ENCODE data around the gene MYCBP.

The MYCBP gene

DNA sequence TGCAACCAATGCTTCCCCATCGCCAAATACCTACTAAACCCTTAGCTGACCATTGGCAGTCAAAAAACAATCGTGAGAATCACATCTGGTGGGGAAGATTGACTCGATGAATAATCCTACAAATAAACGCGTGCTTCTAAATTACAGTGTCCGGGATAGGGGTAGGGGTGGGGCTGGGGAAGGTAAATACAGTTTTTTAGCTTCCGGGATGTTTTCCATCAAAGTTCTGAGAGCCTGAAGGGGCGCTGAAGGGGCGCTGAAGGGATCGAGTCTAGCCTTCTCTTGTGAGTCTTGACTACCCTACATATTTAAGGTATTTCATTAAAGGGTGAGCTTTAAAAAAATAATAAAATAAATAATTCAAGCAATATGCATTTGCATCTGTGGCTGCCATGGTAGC, 54.1 kb downstream of the MYCBP start:
- no peak for DNase-seq

DNA sequence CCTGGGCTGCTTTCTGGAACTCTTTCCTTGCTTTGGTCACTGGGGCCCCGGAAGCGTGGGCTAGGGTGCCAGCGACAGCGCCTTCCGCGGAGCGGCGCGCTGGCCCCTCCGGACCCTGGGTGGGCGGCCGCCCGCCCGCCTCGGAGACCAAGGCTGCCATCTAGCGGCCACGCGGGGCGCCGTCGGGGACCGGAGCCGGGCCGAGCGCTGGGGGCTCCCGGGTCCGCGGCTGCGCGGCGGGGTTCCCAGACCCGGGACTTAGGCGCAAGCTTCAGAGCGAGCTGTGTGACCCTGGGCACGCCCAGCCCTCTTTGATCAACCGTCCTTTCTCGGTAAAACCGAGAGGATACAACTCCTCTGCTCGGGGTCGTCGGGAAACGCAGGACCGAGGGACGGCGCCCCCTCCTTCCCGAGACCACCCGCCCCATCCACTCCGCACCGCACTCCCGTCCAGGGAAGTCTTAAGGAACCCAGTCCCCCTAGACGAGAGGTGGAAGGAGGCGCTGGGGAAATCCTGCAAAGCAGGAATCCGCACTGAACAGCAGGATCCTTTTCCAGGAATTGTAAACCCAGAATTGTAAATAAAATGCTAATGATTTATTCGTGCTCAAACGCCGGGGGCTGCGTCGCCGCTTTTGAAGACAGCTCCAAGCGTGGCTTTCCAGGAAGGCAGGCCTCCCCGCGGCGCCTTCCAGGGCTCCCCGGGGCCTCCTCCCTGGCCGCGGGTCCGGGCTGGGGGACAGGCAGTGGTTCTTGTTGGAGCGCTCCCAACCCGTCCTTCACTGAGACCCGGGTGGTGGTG, 54.8 kb downstream of the MYCBP start:
- DNase-seq, result peak; percentile 53 to 65

- no peak for DNase-seq
These were observed 55.6 kb downstream of the MYCBP start for GRCh38 chr1:38817267-38818174.

DNA sequence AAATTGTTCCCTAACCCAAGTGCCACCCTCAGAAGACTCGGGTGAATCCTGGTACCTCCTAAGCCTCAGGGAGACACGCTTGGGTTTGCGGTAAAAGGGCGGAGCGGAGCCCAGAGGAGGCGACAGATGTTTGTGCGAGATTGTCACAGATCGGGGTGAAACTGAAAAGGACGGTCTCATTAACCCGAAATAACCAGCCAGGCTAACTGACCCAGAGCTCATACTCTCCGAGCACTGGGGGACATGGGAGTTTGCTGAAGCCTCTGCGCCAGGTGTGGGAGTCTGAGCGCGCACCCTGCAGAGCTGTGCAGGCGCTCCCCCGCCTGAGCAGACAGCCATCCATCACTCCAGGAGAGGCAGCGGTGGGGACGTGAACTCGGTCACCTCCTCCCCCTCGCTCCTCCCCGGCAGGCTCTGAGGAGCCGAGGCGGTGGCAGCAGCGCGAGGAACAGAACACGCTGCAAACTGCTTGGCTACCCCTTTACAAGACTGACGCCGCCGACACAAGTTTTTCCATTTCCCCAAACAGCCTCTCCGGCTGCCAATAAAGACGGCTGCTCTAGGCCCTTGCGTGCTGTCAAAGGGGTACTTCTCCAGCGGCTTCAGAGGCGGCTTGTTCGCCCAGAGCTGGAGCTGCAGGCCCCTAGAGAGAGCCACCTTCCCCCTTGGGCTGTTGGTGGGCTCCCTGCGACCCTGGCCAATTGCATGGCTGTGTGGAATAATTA, 57.1 kb downstream of the MYCBP start:
- no peak for DNase-seq

DNA sequence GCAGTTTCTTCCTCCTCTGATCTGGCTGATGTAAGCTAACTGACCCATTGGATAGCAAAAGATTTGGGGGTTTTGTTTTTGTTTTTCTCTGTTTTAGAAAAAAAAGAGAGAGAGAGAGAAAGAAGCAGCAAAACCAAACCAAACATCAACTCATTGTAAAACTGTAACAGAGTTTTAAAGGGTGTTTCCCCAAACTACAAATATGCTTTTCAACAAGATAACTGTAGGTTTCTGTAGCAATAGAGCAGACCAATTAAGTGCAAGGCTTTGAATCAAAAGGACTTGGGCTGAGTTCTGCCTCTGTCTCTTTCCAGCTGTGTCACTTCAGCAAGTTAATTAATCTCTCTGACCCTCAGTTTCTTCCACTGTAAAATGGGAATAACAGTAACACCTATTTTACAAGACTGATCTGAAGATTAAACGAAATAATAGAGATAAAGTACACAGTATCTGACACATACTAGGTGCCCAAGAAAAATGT, 58.1 kb downstream of the MYCBP start:
- DNase-seq, result no peak

DNA sequence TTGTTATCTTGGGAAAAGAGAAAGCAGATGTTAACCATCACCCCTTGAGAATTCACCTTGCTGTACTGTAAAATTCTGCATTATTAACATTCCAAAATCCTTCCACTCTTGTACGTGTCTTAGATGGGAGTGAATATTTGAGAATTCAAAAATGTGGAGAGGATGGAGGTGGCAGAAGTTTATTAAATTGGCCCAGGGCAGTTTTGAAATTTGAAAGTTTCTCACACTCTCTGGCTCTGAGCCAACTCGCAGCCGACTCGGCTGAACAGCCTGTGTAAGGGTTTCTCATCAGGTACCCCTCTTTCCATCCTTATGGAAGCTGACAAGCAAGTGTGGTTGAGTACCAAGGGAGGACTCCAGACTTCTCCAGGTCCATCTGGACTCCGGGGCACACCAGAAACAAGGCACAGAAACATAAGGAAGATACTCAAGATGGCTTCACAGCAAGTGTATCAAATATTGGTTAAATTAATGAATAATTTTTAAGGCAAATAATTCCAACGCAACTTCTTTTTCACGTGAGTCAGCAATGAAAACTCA, 58.6 kb downstream of the MYCBP start:
- DNase-seq, result no peak

GRCh38 chr1:38812981-38813380, 60.2 kb downstream of the MYCBP start:
- DNase-seq, result no peak

Data from stimulated activated CD4-positive, alpha-beta T cell treated with anti-CD3 and anti-CD28 coated beads, Interleukin-2, amount 100 ng/mL, for 48 hours (primary cell).